H9 (cell line): ENCODE measurements around the gene TLK1. TPM values are rescaled to one million over a fixed set of nuclear protein-coding genes. Genes with fewer than 3 reads are reported as not detected.

ENCODE experiments used
- DNase-seq: peaks from one replicate; pipeline ENCODE4 v3.0.0-alpha.2; 2017
- H2AFZ ChIP-seq: one replicate; pipeline ENCODE4 v1.6.1; 2013; ENCODE audit warnings: mild to moderate bottlenecking, low read length, control low read depth, moderate library complexity
- H2AK5ac ChIP-seq: 2 replicates; pipeline ENCODE4 v1.6.1; 2013; ENCODE audit warnings: low read length, control low read depth, mixed read lengths; ENCODE audit not compliant: insufficient read length
- H2BK120ac ChIP-seq: one replicate; pipeline ENCODE4 v1.6.1; 2013; ENCODE audit warnings: low read depth, mild to moderate bottlenecking, low read length, control low read depth, inconsistent platforms; ENCODE audit not compliant: poor library complexity, severe bottlenecking
- H2BK12ac ChIP-seq: 2 replicates; pipeline ENCODE4 v1.6.1; 2013; ENCODE audit warnings: low read length, control low read depth, mixed read lengths, low read depth; ENCODE audit not compliant: insufficient read length
- H2BK15ac ChIP-seq: 2 replicates; pipeline ENCODE4 v1.6.1; 2013; ENCODE audit warnings: low read depth, low read length, control low read depth
- H2BK20ac ChIP-seq: one replicate; pipeline ENCODE4 v1.6.1; 2013; ENCODE audit warnings: low read depth, mild to moderate bottlenecking, low read length, control low read depth, inconsistent platforms; ENCODE audit not compliant: poor library complexity, severe bottlenecking
- H2BK5ac ChIP-seq: 2 replicates; pipeline ENCODE4 v1.6.1; 2013; ENCODE audit warnings: low read length, control low read depth, mixed read lengths; ENCODE audit not compliant: insufficient read length
- H3K14ac ChIP-seq: 2 replicates; pipeline ENCODE4 v1.6.1; 2013; ENCODE audit warnings: low read length, control low read depth; ENCODE audit not compliant: insufficient read depth
- H3K18ac ChIP-seq: 2 replicates; pipeline ENCODE4 v1.6.1; 2013; ENCODE audit warnings: low read depth, mild to moderate bottlenecking, mixed read lengths, low read length, control low read depth; ENCODE audit not compliant: insufficient read length
- H3K23ac ChIP-seq: 2 replicates; pipeline ENCODE4 v1.6.1; 2013; ENCODE audit warnings: low read length, control low read depth, mixed read lengths, low read depth; ENCODE audit not compliant: insufficient read length
- H3K23me2 ChIP-seq: 2 replicates; pipeline ENCODE4 v1.6.1; 2013; ENCODE audit warnings: low read depth, mild to moderate bottlenecking, mixed read lengths, low read length, control low read depth; ENCODE audit not compliant: insufficient read length, poor library complexity, severe bottlenecking
- H3K27ac ChIP-seq: 2 replicates; pipeline ENCODE4 v1.5.1; 2013; ENCODE audit warnings: low read length, control low read depth, mixed read lengths, low read depth; ENCODE audit not compliant: insufficient read length
- H3K27me3 ChIP-seq: 2 replicates; pipeline ENCODE4 v1.6.1; 2013; ENCODE audit warnings: low read length, control low read depth, inconsistent platforms; ENCODE audit not compliant: insufficient read depth
- H3K4ac ChIP-seq: 2 replicates; pipeline ENCODE4 v1.6.1; 2013; ENCODE audit warnings: low read depth, mild to moderate bottlenecking, control low read depth, inconsistent platforms, low read length, moderate library complexity
- H3K4me1 ChIP-seq: 2 replicates; pipeline ENCODE4 v1.6.1; 2013; ENCODE audit warnings: low read length, control low read depth, inconsistent platforms; ENCODE audit not compliant: insufficient read depth
- H3K4me2 ChIP-seq: 2 replicates; pipeline ENCODE4 v1.6.1; 2013; ENCODE audit warnings: low read length, control low read depth, mixed read lengths; ENCODE audit not compliant: insufficient read length, insufficient read depth
- H3K56ac ChIP-seq: 2 replicates; pipeline ENCODE4 v1.6.1; 2013; ENCODE audit warnings: low read depth, mild to moderate bottlenecking, mixed read lengths, low read length, control low read depth; ENCODE audit not compliant: insufficient read length
- H3K79me1 ChIP-seq: 2 replicates; pipeline ENCODE4 v1.6.1; 2013; ENCODE audit warnings: low read depth, mild to moderate bottlenecking, moderate library complexity, low read length, control low read depth, inconsistent platforms; ENCODE audit not compliant: insufficient read depth, poor library complexity, severe bottlenecking
- H3K79me2 ChIP-seq: 2 replicates; pipeline ENCODE4 v1.6.1; 2013; ENCODE audit warnings: low read length, control low read depth, inconsistent platforms; ENCODE audit not compliant: insufficient read depth
- H3K9ac ChIP-seq: 2 replicates; pipeline ENCODE4 v1.6.1; 2013; ENCODE audit warnings: low read length, control low read depth, mixed read lengths; ENCODE audit not compliant: insufficient read length; ENCODE audit errors: extremely low read depth
- H3K9me3 ChIP-seq: one replicate; pipeline ENCODE4 v1.6.1; 2013; ENCODE audit warnings: low read depth, low read length, inconsistent platforms; ENCODE audit not compliant: control insufficient read depth
- H3T11ph ChIP-seq: one replicate; pipeline ENCODE4 v1.6.1; 2013; ENCODE audit warnings: mild to moderate bottlenecking, low read length, control low read depth, inconsistent platforms
- H4K20me1 ChIP-seq: one replicate; pipeline ENCODE4 v1.6.1; 2013; ENCODE audit not compliant: control insufficient read depth, insufficient read length, insufficient read depth
- H4K5ac ChIP-seq: 2 replicates; pipeline ENCODE4 v1.6.1; 2013; ENCODE audit warnings: low read depth, mild to moderate bottlenecking, mixed read lengths, low read length, control low read depth; ENCODE audit not compliant: insufficient read length
- H4K8ac ChIP-seq: replicated peaks from 2 replicates; pipeline ENCODE4 v1.6.1; 2013; ENCODE audit warnings: low read length, control low read depth, mixed read lengths, low read depth; ENCODE audit not compliant: insufficient read length
- H4K91ac ChIP-seq: 2 replicates; pipeline ENCODE4 v1.6.1; 2013; ENCODE audit warnings: low read depth, mild to moderate bottlenecking, moderate library complexity, mixed read lengths, low read length, control low read depth; ENCODE audit not compliant: insufficient read length
- H3K27ac Mint-ChIP-seq, 3 experiments: 2 replicates in 2 of 3; 3 replicates in 1 of 3; pipeline ENCODE4 v1.8.0; 2020 to 2021; ENCODE audit warnings: mixed read lengths in 3 of 3, mild to moderate bottlenecking in 1 of 3, moderate library complexity in 1 of 3
- H3K27me3 Mint-ChIP-seq: 2 replicates; pipeline ENCODE4 v1.8.0; 2021; ENCODE audit warnings: low read depth, mild to moderate bottlenecking, moderate library complexity, mixed read lengths
- H3K36me3 Mint-ChIP-seq, 3 experiments: 2 replicates in 2 of 3; 3 replicates in 1 of 3; pipeline ENCODE4 v1.8.0; 2020 to 2021; ENCODE audit warnings: low read depth in 3 of 3, mixed read lengths in 3 of 3; ENCODE audit not compliant: insufficient read depth in 1 of 3
- H3K4me1 Mint-ChIP-seq, 2 experiments: 2 replicates each; pipeline ENCODE4 v1.8.0; 2020; ENCODE audit warnings: mixed read lengths in 2 of 2
- H3K4me3 Mint-ChIP-seq, 2 experiments: 2 replicates in 1 of 2; 3 replicates in 1 of 2; pipeline ENCODE4 v1.8.0; 2020 to 2021; ENCODE audit warnings: mild to moderate bottlenecking in 2 of 2, mixed read lengths in 2 of 2, moderate library complexity in 1 of 2
- H3K9me3 Mint-ChIP-seq, 2 experiments: 2 replicates in 1 of 2; 3 replicates in 1 of 2; pipeline ENCODE4 v1.8.0; 2020; ENCODE audit warnings: mild to moderate bottlenecking in 2 of 2, mixed read lengths in 2 of 2, moderate library complexity in 1 of 2
- WGBS: extraction: QIAGEN DNeasy Blood & Tissue Kit; methylation state at CpG from one replicate; pipeline ENCODE4 v1.1.7; 2013; ENCODE audit warnings: missing lambda C conversion rate, low lambda C conversion rate, mixed read lengths; ENCODE audit not compliant: insufficient read length; ENCODE audit errors: extremely low coverage; 5-methylcytosine and 5-hydroxymethylcytosine counted together
- total RNA-seq: library from RNA; stranded (reverse); gene quantifications from 2 replicates; pipeline ENCODE4 v1.2.1, GENCODE V29; 2021
- TF ChIP-seq, protein P1 (sequence below): fragments of 200-600 bp; sonication (generic); conservative IDR thresholded peaks from 3 replicates; pipeline ENCODE4 v1.8.0; 2021; ENCODE audit warnings: antibody characterized with exemption, mild to moderate bottlenecking

TLK1 gene
- total RNA-seq, 1 experiment from 2014 or later = 112 TPM

- Histone ChIP-seq H3K56ac (no peak overlapping the region), H3K4me2 (no peak overlapping the region), H3K14ac (no peak overlapping the region), H2AK5ac (no peak overlapping the region), H3K18ac (no peak overlapping the region), H3K9me3 (no peaks in the 10 kb centered on the region), H3K4me1 (no peaks in the 10 kb centered on the region), H3K27ac (no peak overlapping the region), H3K27me3 (no peaks in the 10 kb centered on the region), H3K4ac (no peak overlapping the region), H3T11ph (no peak overlapping the region), H2BK12ac (no peak overlapping the region), H3K23me2 (no peaks in the 10 kb centered on the region), H3K79me2 (no peaks in the 10 kb centered on the region), H4K5ac (no peak overlapping the region), H2BK20ac (no peak overlapping the region), H2AFZ (no peak overlapping the region), H3K79me1 (no peaks in the 10 kb centered on the region), H4K91ac (no peak overlapping the region), H4K20me1 (no peaks in the 10 kb centered on the region), H2BK15ac (no peak overlapping the region), H3K9ac (no peak overlapping the region), H2BK120ac (no peak overlapping the region), H4K8ac (no peak overlapping the region), H3K23ac (no peak overlapping the region), H2BK5ac (no peak overlapping the region)
- Mint-ChIP-seq H3K4me3 (no peak overlapping the region), H3K27me3 (no peaks in the 10 kb centered on the region), H3K36me3 (no peaks in the 10 kb centered on the region), H3K4me1 (no peaks in the 10 kb centered on the region; a peak in 1 of 4 replicates), H3K9me3 (no peaks in the 10 kb centered on the region), H3K27ac (no peak overlapping the region)
- DNase-seq = no peak
- no CpG with 5 or more reads among the region's 4 CpGs for WGBS
- TF ChIP-seq, protein P1, sequence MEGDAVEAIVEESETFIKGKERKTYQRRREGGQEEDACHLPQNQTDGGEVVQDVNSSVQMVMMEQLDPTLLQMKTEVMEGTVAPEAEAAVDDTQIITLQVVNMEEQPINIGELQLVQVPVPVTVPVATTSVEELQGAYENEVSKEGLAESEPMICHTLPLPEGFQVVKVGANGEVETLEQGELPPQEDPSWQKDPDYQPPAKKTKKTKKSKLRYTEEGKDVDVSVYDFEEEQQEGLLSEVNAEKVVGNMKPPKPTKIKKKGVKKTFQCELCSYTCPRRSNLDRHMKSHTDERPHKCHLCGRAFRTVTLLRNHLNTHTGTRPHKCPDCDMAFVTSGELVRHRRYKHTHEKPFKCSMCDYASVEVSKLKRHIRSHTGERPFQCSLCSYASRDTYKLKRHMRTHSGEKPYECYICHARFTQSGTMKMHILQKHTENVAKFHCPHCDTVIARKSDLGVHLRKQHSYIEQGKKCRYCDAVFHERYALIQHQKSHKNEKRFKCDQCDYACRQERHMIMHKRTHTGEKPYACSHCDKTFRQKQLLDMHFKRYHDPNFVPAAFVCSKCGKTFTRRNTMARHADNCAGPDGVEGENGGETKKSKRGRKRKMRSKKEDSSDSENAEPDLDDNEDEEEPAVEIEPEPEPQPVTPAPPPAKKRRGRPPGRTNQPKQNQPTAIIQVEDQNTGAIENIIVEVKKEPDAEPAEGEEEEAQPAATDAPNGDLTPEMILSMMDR = no peak
Measured at GRCh38 chr2:171191021-171191420, 30.3 kb upstream of the TLK1 start.
